CD4-positive, alpha-beta T cell (primary cell): Measurements from ENCODE around the gene BTBD16. TPM values are rescaled to one million over a fixed set of nuclear protein-coding genes. Genes with fewer than 3 reads are reported as not detected.

ENCODE experiments used
- ATAC-seq: fragments of 200-7000 bp; cut with Tn5 transposase; one replicate; pipeline ENCODE4 v1.10.0; 2022; ENCODE audit warnings: mild to moderate bottlenecking; ENCODE audit not compliant: poor library complexity
- CTCF ChIA-PET: fragments of 350-600 bp; sonication (Branson Sonifier 250); formaldehyde crosslinking; loops from one replicate; lab custom pipeline; 2021; ENCODE audit warnings: antibody characterized with exemption, inconsistent platforms; lab: Charles Lee
- POLR2A ChIA-PET: fragments of 350-600 bp; sonication (Branson Sonifier 250); formaldehyde crosslinking; loops from one replicate; lab custom pipeline; 2021; ENCODE audit warnings: antibody characterized with exemption, inconsistent platforms; lab: Charles Lee
- DNase-seq, 14 experiments: peaks; one replicate each; pipeline ENCODE4 v3.0.0-alpha.2; 2013 to 2020; ENCODE audit warnings: mixed read lengths in 2 of 14
- H3K27ac ChIP-seq, 2 donors: one replicate each; pipeline versions ENCODE4 v1.5.1 to v1.7.0; 2013; ENCODE audit warnings: low read length in 2 of 2, low read depth in 1 of 2, mild to moderate bottlenecking in 1 of 2
- H3K27me3 ChIP-seq, 2 experiments: 1 replicate in 1 of 2; 2 replicates in 1 of 2; pipeline versions ENCODE4 v1.6.1 to v1.7.0; 2013; ENCODE audit warnings: low read length in 2 of 2, control low read depth in 1 of 2, mild to moderate bottlenecking in 1 of 2, moderate library complexity in 1 of 2; ENCODE audit not compliant: insufficient read depth in 2 of 2, control insufficient read depth in 1 of 2
- H3K36me3 ChIP-seq: one replicate; pipeline ENCODE4 v1.6.1; 2013; ENCODE audit warnings: low read length, control low read depth; ENCODE audit not compliant: insufficient read depth
- H3K4me1 ChIP-seq: one replicate; pipeline ENCODE4 v1.6.1; 2013; ENCODE audit warnings: low read length, control low read depth; ENCODE audit not compliant: insufficient read depth
- H3K4me3 ChIP-seq: one replicate; pipeline ENCODE4 v1.5.1; 2013; ENCODE audit warnings: mild to moderate bottlenecking, low read length, moderate library complexity
- H3K9me3 ChIP-seq, 2 experiments: 1 replicate in 1 of 2; 2 replicates in 1 of 2; pipeline versions ENCODE4 v1.6.1 to v1.7.0; 2013; ENCODE audit warnings: low read length in 2 of 2, mild to moderate bottlenecking in 2 of 2, control low read depth in 1 of 2, moderate library complexity in 1 of 2; ENCODE audit not compliant: control insufficient read depth in 1 of 2, insufficient read depth in 1 of 2
- H3K27ac Mint-ChIP-seq: one replicate; pipeline ENCODE4 v1.8.0; 2020; ENCODE audit warnings: mixed read lengths
- H3K27me3 Mint-ChIP-seq: one replicate; pipeline ENCODE4 v1.8.0; 2021; ENCODE audit warnings: mixed read lengths
- H3K36me3 Mint-ChIP-seq: one replicate; pipeline ENCODE4 v1.8.0; 2021; ENCODE audit warnings: low read depth, mixed read lengths
- H3K4me1 Mint-ChIP-seq: one replicate; pipeline ENCODE4 v1.8.0; 2021; ENCODE audit warnings: low read depth, mixed read lengths
- H3K4me3 Mint-ChIP-seq: one replicate; pipeline ENCODE4 v1.8.0; 2020; ENCODE audit warnings: mild to moderate bottlenecking, mixed read lengths
- H3K9me3 Mint-ChIP-seq: one replicate; pipeline ENCODE4 v1.8.0; 2020; ENCODE audit warnings: mixed read lengths
- CTCF ChIP-seq: fragments of 200-600 bp; IDR thresholded peaks from one replicate; pipeline ENCODE4 v1.8.0; 2022; ENCODE audit warnings: antibody characterized with exemption, mild to moderate bottlenecking
- intact Hi-C, 2 experiments: fragments of 100-400 bp; cut with DNase I in 1 of 2; cut with micrococcal nuclease in 1 of 2; formaldehyde crosslinking; loops; one replicate each; pipeline versions ENCODE4 v1.15.1 to v1.9.0; 2023 to 2025; cut with DNase I, micrococcal nuclease
- total RNA-seq, 174 experiments: library from RNA in 2 of 174; stranded (reverse) in 2 of 174; gene quantifications; one replicate each; pipeline ENCODE4 v1.2.3 and lab custom pipeline; 2021 to 2026

The BTBD16 gene
- total RNA-seq, 2 experiments from 2014 or later, result not detected

- no peak overlapping the region for H3K4me3 Mint-ChIP-seq
- no peak overlapping the region for H3K27ac ChIP-seq
- no peaks in the 10 kb centered on the region for H3K4me1 ChIP-seq
- no peaks in the 10 kb centered on the region for H3K4me1 Mint-ChIP-seq
- no peaks in the 10 kb centered on the region for H3K36me3 ChIP-seq
- CTCF ChIA-PET, result interaction anchor here (0.8 kb wide), 1 partner anchor 12 kb away, joined by 4 read pairs; no protein-coding TSS in a partner anchor
- ATAC-seq (no peak), DNase-seq (no peak)
- no peak for TF ChIP-seq CTCF
- no peaks in the 10 kb centered on the region for H3K36me3 Mint-ChIP-seq
- no peak overlapping the region for H3K4me3 ChIP-seq
- peaks cover 0 to 4% of the 10 kb centered on the region in 2 experiments for H3K27me3 ChIP-seq
- H3K27ac Mint-ChIP-seq, result no peak overlapping the region
- POLR2A ChIA-PET, result no interaction called here
- H3K9me3 ChIP-seq, result no peaks in the 10 kb centered on the region
- intact Hi-C loops, result no loop called here
- peaks cover 18% of the 10 kb centered on the region for H3K27me3 Mint-ChIP-seq
- H3K9me3 Mint-ChIP-seq, result peaks cover 4% of the 10 kb centered on the region
Observed at GRCh38 chr10:122310311-122311050, 39.4 kb downstream of the BTBD16 start.

GRCh38 chr10:122311051-122311410 lies 39.9 kb downstream of the BTBD16 start:
- Histone ChIP-seq H3K9me3 (no peaks in the 10 kb centered on the region), H3K36me3 (no peaks in the 10 kb centered on the region), H3K27ac (no peak overlapping the region), H3K27me3 (peaks cover 0 to 4% of the 10 kb centered on the region in 2 experiments), H3K4me1 (no peaks in the 10 kb centered on the region), H3K4me3 (no peak overlapping the region)
- DNase-seq, result no peak
- ChIA-PET CTCF (no interaction called here), POLR2A (no interaction called here)
- Mint-ChIP-seq H3K4me3 (no peak overlapping the region), H3K9me3 (no peaks in the 10 kb centered on the region), H3K36me3 (no peaks in the 10 kb centered on the region), H3K4me1 (no peaks in the 10 kb centered on the region), H3K27ac (no peak overlapping the region), H3K27me3 (peaks cover 19% of the 10 kb centered on the region)
- no peak for TF ChIP-seq CTCF
- no peak for ATAC-seq
- intact Hi-C loops, result no loop called here

DNA sequence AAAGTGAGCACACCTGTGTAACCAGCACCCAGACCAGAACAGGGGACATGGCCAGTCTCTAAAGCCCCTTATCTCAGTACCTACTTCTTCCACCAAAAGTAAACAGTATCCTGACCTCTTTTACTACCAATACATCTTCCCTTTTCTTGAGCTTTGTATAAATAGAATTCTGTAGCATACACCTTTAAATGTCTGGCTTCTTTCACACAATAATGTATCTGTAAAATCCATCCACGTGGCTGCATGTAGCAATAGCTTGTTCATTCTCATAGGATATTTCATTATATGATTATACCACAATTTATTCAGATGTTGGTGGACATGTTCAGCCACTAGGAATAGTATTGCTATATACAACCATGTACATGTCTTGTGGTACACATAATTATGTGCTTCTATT lies 40.6 kb downstream of the BTBD16 start:
- intact Hi-C loops, result no loop called here
- H3K4me1 Mint-ChIP-seq, result no peaks in the 10 kb centered on the region
- Histone ChIP-seq H3K36me3 (no peaks in the 10 kb centered on the region), H3K4me3 (no peak overlapping the region), H3K27me3 (peaks cover 0 to 4% of the 10 kb centered on the region in 2 experiments), H3K27ac (no peak overlapping the region), H3K9me3 (no peaks in the 10 kb centered on the region), H3K4me1 (no peaks in the 10 kb centered on the region)
- H3K4me3 Mint-ChIP-seq, result no peak overlapping the region
- H3K27ac Mint-ChIP-seq, result no peak overlapping the region
- H3K36me3 Mint-ChIP-seq, result no peaks in the 10 kb centered on the region
- H3K9me3 Mint-ChIP-seq, result no peaks in the 10 kb centered on the region
- DNase-seq, result no peak
- no peak for TF ChIP-seq CTCF
- ChIA-PET CTCF (no interaction called here), POLR2A (no interaction called here)
- H3K27me3 Mint-ChIP-seq, result peaks cover 24% of the 10 kb centered on the region
- ATAC-seq, result no peak
